ENCODE data around the gene TUBGCP2.

GRCh38 chr10:133289761-133290160 lies 18.9 kb downstream of the TUBGCP2 start:
- TF ChIP-seq CTCF (IDR thresholded peaks at IDR 0.05) (no peak), POLR2A (IDR thresholded peaks at IDR 0.05) (no peak)
